GM12878 (cell line): ENCODE measurements around the gene PPOX. TPM values are rescaled to one million over a fixed set of nuclear protein-coding genes. Genes with fewer than 3 reads are reported as not detected.

Experiments
- ATAC-seq: fragments of 200-7000 bp; cut with Tn5 transposase; 3 replicates; pipeline ENCODE4 v1.9.1; 2020; ENCODE audit warnings: mild to moderate bottlenecking, moderate library complexity
- BruUV-seq: library from RNA; stranded (reverse); fragments of 400-500 nt; replicated peaks from 2 replicates; lab custom pipeline; 2021; lab: Mats Ljungman, UMichigan
- CTCF ChIA-PET: fragments of 300-600 bp; sonication (Branson Sonifier 250); formaldehyde crosslinking; extraction: SDS; loops from one replicate; lab custom pipeline; 2021; ENCODE audit warnings: inconsistent platforms; lab: Yijun Ruan, JAX
- POLR2A ChIA-PET: fragments of 350-600 bp; formaldehyde crosslinking; extraction: SDS; loops from one replicate; lab custom pipeline; 2021; ENCODE audit warnings: inconsistent platforms; lab: Charles Lee
- RAD21 ChIA-PET: fragments of 300-600 bp; sonication (Branson Sonifier 250); formaldehyde crosslinking; loops from one replicate; lab custom pipeline; 2023; ENCODE audit warnings: antibody characterized with exemption; ENCODE audit not compliant: unreplicated experiment; lab: Charles Lee
- SMC1A ChIA-PET: fragments of 300-600 bp; sonication (Branson Sonifier 250); formaldehyde crosslinking; loops from one replicate; lab custom pipeline; 2023; ENCODE audit not compliant: unreplicated experiment, uncharacterized antibody; lab: Charles Lee
- DNase-seq: peaks from one replicate; pipeline ENCODE4 v3.0.0-alpha.2; 2011; ENCODE audit warnings: low read depth, low spot score
- FAIRE-seq: peaks from 3 replicates; lab custom pipeline; 2011; peaks lifted over from hg19 to GRCh38; lab: Jason Lieb, UNC
- H2AFZ ChIP-seq: 2 replicates; pipeline ENCODE4 v1.6.0; 2011; ENCODE audit warnings: low read depth, low read length, control low read depth; ENCODE audit not compliant: control insufficient read depth
- H3K27ac ChIP-seq: 2 replicates; pipeline ENCODE4 v1.5.1; 2011; ENCODE audit warnings: control low read depth; ENCODE audit not compliant: control insufficient read depth, insufficient read depth
- H3K27me3 ChIP-seq, 2 experiments: replicated peaks in 1 of 2; 2 replicates each; pipeline versions ENCODE4 v1.6.0 to v1.6.1; 2011; ENCODE audit warnings: low read length in 1 of 2; ENCODE audit not compliant: control insufficient read depth in 2 of 2, insufficient read depth in 2 of 2
- H3K36me3 ChIP-seq, 2 experiments: 2 replicates each; pipeline ENCODE4 v1.5.1; 2011; ENCODE audit warnings: low read length in 1 of 2; ENCODE audit not compliant: control insufficient read depth in 2 of 2, insufficient read depth in 2 of 2
- H3K4me1 ChIP-seq: 2 replicates; pipeline ENCODE4 v1.6.1; 2011; ENCODE audit warnings: mild to moderate bottlenecking, low read length, moderate library complexity, mixed read lengths; ENCODE audit not compliant: control insufficient read depth, insufficient read depth
- H3K4me2 ChIP-seq: 2 replicates; pipeline ENCODE4 v1.6.0; 2011; ENCODE audit warnings: control low read depth; ENCODE audit not compliant: control insufficient read depth, insufficient read depth
- H3K4me3 ChIP-seq: fragments of 200-600 bp; sonication (generic); 2 replicates; pipeline ENCODE4 v1.5.1; 2016
- H3K79me2 ChIP-seq: 2 replicates; pipeline ENCODE4 v1.6.0; 2011; ENCODE audit warnings: low read length; ENCODE audit not compliant: control insufficient read depth, insufficient read depth
- H3K9ac ChIP-seq: 2 replicates; pipeline ENCODE4 v1.8.0; 2011; ENCODE audit warnings: low read length, control low read depth, mixed read lengths; ENCODE audit not compliant: control insufficient read depth, insufficient read depth
- H3K9me3 ChIP-seq: replicated peaks from 3 replicates; pipeline ENCODE4 v1.5.1; 2011; ENCODE audit warnings: mild to moderate bottlenecking, low read length; ENCODE audit not compliant: control insufficient read depth, insufficient read depth
- H4K20me1 ChIP-seq: 2 replicates; pipeline ENCODE4 v1.6.0; 2011; ENCODE audit not compliant: control insufficient read depth, insufficient read depth
- BMI1 ChIP-seq: fragments of 450-650 bp; IDR thresholded peaks from 2 replicates; pipeline ENCODE4 v1.6.1; 2016; ENCODE audit warnings: mild to moderate bottlenecking, moderate library complexity, borderline replicate concordance
- CREM ChIP-seq: IDR thresholded peaks from 2 replicates; pipeline ENCODE4 v1.6.1; 2014; ENCODE audit warnings: antibody characterized with exemption, low read depth
- EED ChIP-seq: sonication (generic); IDR thresholded peaks from 2 replicates; pipeline ENCODE4 v1.6.1; 2016; ENCODE audit warnings: antibody characterized with exemption, low read depth
- MTA3 ChIP-seq: IDR thresholded peaks from 2 replicates; pipeline ENCODE4 v1.6.1; 2012; ENCODE audit warnings: low read length, inconsistent platforms, borderline replicate concordance
- PAX8 ChIP-seq: fragments of 450-650 bp; IDR thresholded peaks from 2 replicates; pipeline ENCODE4 v1.6.1; 2017; ENCODE audit warnings: mild to moderate bottlenecking, moderate library complexity
- POLR2AphosphoS5 ChIP-seq: IDR thresholded peaks from 2 replicates; pipeline ENCODE4 v1.6.1; 2011; ENCODE audit warnings: mild to moderate bottlenecking, low read length, inconsistent platforms
- WGBS: methylation state at CpG from one replicate; pipeline ENCODE4 v1.1.6; 2016; ENCODE audit warnings: low lambda C conversion rate; ENCODE audit not compliant: insufficient replicate concordance, insufficient coverage; ENCODE audit errors: missing lambda C conversion rate; 5-methylcytosine and 5-hydroxymethylcytosine counted together
- in situ Hi-C: fragments of 300-500 bp; cut with MboI; formaldehyde crosslinking; loops from 9 replicates; pipeline ENCODE4 v1.14.3; 2018; ENCODE audit warnings: mixed read lengths
- intact Hi-C: fragments of 100-400 bp; cut with micrococcal nuclease; formaldehyde crosslinking; loops from one replicate; pipeline ENCODE4 v1.14.2; 2022; ENCODE audit not compliant: unreplicated experiment
- polyA plus RNA-seq, 11 experiments: library from polyadenylated mRNA; depleted of rRNA in 4 of 11; unstranded in 6 of 11; stranded (reverse) in 5 of 11; fragments of >200 nt; fragmentation: Nextera tagmentation in 4 of 11; fragmentation: Illumina TruSeq in 1 of 11; extraction: Ambion mirVana in 4 of 11; extraction: Trizol in 1 of 11; gene quantifications; 1 replicate in 1 of 11; 2 replicates in 10 of 11; pipeline versions ENCODE4 v1.2.1 to v1.2.3, GENCODE V29; 2011 to 2016; ENCODE audit warnings: inconsistent platforms in 2 of 11, missing spikeins in 2 of 11, low read depth in 1 of 11
- total RNA-seq, 4 experiments: library from RNA; depleted of rRNA in 3 of 4; stranded (reverse); fragments of >200 nt in 3 of 4; fragmentation: Illumina TruSeq in 1 of 4; extraction: Trizol in 1 of 4; gene quantifications; 2 replicates each; pipeline versions ENCODE4 v1.2.1 to v1.2.3, GENCODE V29; 2013 to 2021
- TF ChIP-seq, protein P1 (sequence below): fragments of 450-650 bp; IDR thresholded peaks from 2 replicates; pipeline ENCODE4 v1.6.1; 2017; ENCODE audit warnings: mild to moderate bottlenecking, moderate library complexity

Gene PPOX
- total and polyA plus RNA-seq, 10 of the 15 experiments (the other 5 are each of a cell fraction or from before 2014, with no cell fraction given): 8.9 to 31.5 (median 20.3) TPM

DNA sequence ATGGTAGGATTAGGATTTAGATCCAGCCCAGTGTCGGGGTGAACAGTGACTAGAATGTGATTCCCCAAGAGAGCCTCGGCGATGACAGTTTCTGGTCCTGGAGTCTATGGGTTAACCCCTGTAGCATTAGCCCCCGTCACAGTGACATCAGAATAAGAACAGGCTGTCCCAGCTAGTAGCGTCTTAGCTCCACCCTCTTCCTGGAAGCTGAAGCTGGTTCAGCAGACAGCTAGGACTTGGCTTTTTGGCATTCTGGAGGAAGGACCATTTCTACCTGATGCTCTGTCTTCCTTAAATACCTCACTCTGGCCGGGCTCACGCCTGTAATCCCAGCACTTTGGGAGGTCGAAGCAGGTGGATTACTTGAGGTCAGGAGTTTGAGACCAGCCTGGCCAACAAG lies 40.9 kb downstream of the PPOX start:
- H3K27me3 ChIP-seq: no peaks in the 10 kb centered on the region
- H2AFZ ChIP-seq: no peak overlapping the region
- intact Hi-C loops (loop anchor here (5.0 kb wide), 2 partner anchors 85 to 175 kb away; no protein-coding TSS in a partner anchor), in situ Hi-C loops (no loop called here)
- peaks cover 10 to 31% of the 10 kb centered on the region in 2 experiments; a peak in 3 of 4 replicates for H3K36me3 ChIP-seq
- FAIRE-seq (no peak), ATAC-seq (no peak), DNase-seq (no peak)
- H3K4me1 ChIP-seq: peaks cover 10% of the 10 kb centered on the region
- H3K27ac ChIP-seq: no peak overlapping the region
- WGBS: 85% methylated on average over 8 of the region's 8 CpGs
- no peak overlapping the region for H3K4me3 ChIP-seq
- no TSS peak for BruUV-seq
- peaks cover 17% of the 10 kb centered on the region for H3K79me2 ChIP-seq
- ChIA-PET POLR2A (interaction anchor here (1.0 to 1.6 kb wide), 4 partner anchors 12 to 54 kb away, joined by 3 to 4 read pairs (median 4); partner anchors contain the start of genes TOMM40L and UFC1), CTCF (interaction anchor here (0.8 to 13.6 kb wide), 7 partner anchors 13 to 176 kb away, joined by 3 to 385 read pairs (median 16); partner anchors contain the start of genes APOA2, FCER1G, PPOX and TOMM40L), SMC1A (interaction anchor here (0.7 to 8.1 kb wide), 5 partner anchors 14 to 333 kb away, joined by 3 to 66 read pairs (median 55); partner anchors contain the start of gene TOMM40L), RAD21 (interaction anchor here (1.0 to 6.6 kb wide), 3 partner anchors 19 to 175 kb away, joined by 3 to 72 read pairs (median 5); partner anchors contain the start of gene TOMM40L)
- H4K20me1 ChIP-seq: no peaks in the 10 kb centered on the region
- TF ChIP-seq, protein P1, sequence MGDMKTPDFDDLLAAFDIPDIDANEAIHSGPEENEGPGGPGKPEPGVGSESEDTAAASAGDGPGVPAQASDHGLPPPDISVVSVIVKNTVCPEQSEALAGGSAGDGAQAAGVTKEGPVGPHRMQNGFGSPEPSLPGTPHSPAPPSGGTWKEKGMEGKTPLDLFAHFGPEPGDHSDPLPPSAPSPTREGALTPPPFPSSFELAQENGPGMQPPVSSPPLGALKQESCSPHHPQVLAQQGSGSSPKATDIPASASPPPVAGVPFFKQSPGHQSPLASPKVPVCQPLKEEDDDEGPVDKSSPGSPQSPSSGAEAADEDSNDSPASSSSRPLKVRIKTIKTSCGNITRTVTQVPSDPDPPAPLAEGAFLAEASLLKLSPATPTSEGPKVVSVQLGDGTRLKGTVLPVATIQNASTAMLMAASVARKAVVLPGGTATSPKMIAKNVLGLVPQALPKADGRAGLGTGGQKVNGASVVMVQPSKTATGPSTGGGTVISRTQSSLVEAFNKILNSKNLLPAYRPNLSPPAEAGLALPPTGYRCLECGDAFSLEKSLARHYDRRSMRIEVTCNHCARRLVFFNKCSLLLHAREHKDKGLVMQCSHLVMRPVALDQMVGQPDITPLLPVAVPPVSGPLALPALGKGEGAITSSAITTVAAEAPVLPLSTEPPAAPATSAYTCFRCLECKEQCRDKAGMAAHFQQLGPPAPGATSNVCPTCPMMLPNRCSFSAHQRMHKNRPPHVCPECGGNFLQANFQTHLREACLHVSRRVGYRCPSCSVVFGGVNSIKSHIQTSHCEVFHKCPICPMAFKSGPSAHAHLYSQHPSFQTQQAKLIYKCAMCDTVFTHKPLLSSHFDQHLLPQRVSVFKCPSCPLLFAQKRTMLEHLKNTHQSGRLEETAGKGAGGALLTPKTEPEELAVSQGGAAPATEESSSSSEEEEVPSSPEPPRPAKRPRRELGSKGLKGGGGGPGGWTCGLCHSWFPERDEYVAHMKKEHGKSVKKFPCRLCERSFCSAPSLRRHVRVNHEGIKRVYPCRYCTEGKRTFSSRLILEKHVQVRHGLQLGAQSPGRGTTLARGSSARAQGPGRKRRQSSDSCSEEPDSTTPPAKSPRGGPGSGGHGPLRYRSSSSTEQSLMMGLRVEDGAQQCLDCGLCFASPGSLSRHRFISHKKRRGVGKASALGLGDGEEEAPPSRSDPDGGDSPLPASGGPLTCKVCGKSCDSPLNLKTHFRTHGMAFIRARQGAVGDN: no peak
- TF ChIP-seq PAX8: no peak
- no peak for TF ChIP-seq CREM
- TF ChIP-seq POLR2AphosphoS5: no peak
- no peak for TF ChIP-seq MTA3
- TF ChIP-seq EED: no peak
- TF ChIP-seq BMI1: no peak
- no peaks in the 10 kb centered on the region for H3K9me3 ChIP-seq
- H3K4me2 ChIP-seq: no peak overlapping the region
- no peak overlapping the region for H3K9ac ChIP-seq
